ENCODE data around the gene COL24A1. TPM values are rescaled to one million over a fixed set of nuclear protein-coding genes. Genes with fewer than 3 reads are reported as not detected.

The COL24A1 gene
- total RNA-seq, 1 experiment from 2014 or later, result 0.35 TPM

- WGBS (ENCODE audit: extremely low coverage, insufficient read length, low lambda C conversion rate), result no CpG with 5 or more reads among the region's 1 CpG
- no peak overlapping the region for H3K4me2 ChIP-seq (ENCODE audit: insufficient read depth, insufficient read length, low read length)
- no peak overlapping the region for H3K9ac ChIP-seq (ENCODE audit: extremely low read depth, insufficient read length, low read length)
- no peak overlapping the region for H2BK15ac ChIP-seq (ENCODE audit: low read depth, low read length)
- H2BK20ac ChIP-seq (ENCODE audit: low read depth, low read length, poor library complexity, severe bottlenecking), result no peak overlapping the region
- no peak overlapping the region for H3K4ac ChIP-seq (ENCODE audit: low read depth, low read length)
- H3K56ac ChIP-seq (ENCODE audit: insufficient read length, low read depth, low read length), result no peak overlapping the region
- H3K79me2 ChIP-seq (ENCODE audit: insufficient read depth, low read length), result no peaks in the 10 kb centered on the region
- no peaks in the 10 kb centered on the region for H3K36me3 Mint-ChIP-seq (ENCODE audit: insufficient read depth in 1 of 3, low read depth in 3 of 3)
- no peak overlapping the region for H3K4me3 Mint-ChIP-seq
- H3K9me3 Mint-ChIP-seq, result no peaks in the 10 kb centered on the region
- H3K18ac ChIP-seq (ENCODE audit: insufficient read length, low read depth, low read length), result no peak overlapping the region
- H3K27ac Mint-ChIP-seq, result no peak overlapping the region
- no peak overlapping the region for H2BK12ac ChIP-seq (ENCODE audit: insufficient read length, low read depth, low read length)
- H2BK5ac ChIP-seq (ENCODE audit: insufficient read length, low read length), result no peak overlapping the region
- no peak overlapping the region for H4K8ac ChIP-seq (replicated peaks; ENCODE audit: insufficient read length, low read depth, low read length)
- H2BK120ac ChIP-seq (ENCODE audit: low read depth, low read length, poor library complexity, severe bottlenecking), result no peak overlapping the region
- no peaks in the 10 kb centered on the region for H3K27me3 Mint-ChIP-seq (ENCODE audit: low read depth)
- no peaks in the 10 kb centered on the region for H3K9me3 ChIP-seq (ENCODE audit: control insufficient read depth, low read depth, low read length)
- no peaks in the 10 kb centered on the region for H3K23me2 ChIP-seq (ENCODE audit: insufficient read length, low read depth, low read length, poor library complexity, severe bottlenecking)
- no peaks in the 10 kb centered on the region for H4K20me1 ChIP-seq (ENCODE audit: control insufficient read depth, insufficient read depth, insufficient read length)
- DNase-seq, result no peak
- TF ChIP-seq CTCF (conservative IDR thresholded peaks at IDR 0.05), result no peak
- H2AK5ac ChIP-seq (ENCODE audit: insufficient read length, low read length), result no peak overlapping the region
- no peaks in the 10 kb centered on the region for H3K27me3 ChIP-seq (ENCODE audit: insufficient read depth, low read length)
- H3K4me1 Mint-ChIP-seq, result no peaks in the 10 kb centered on the region
- H3T11ph ChIP-seq (ENCODE audit: low read length), result no peak overlapping the region
- no peak overlapping the region for H3K23ac ChIP-seq (ENCODE audit: insufficient read length, low read depth, low read length)
- H3K79me1 ChIP-seq (ENCODE audit: insufficient read depth, low read depth, low read length, poor library complexity, severe bottlenecking), result no peaks in the 10 kb centered on the region
- no peak overlapping the region for H4K5ac ChIP-seq (ENCODE audit: insufficient read length, low read depth, low read length)
- no peak overlapping the region for H3K14ac ChIP-seq (ENCODE audit: insufficient read depth, low read length)
- no peak overlapping the region for H3K27ac ChIP-seq (ENCODE audit: insufficient read length, low read depth, low read length)
- no peaks in the 10 kb centered on the region for H3K4me1 ChIP-seq (ENCODE audit: insufficient read depth, low read length)
- no peak overlapping the region for H2AFZ ChIP-seq (ENCODE audit: low read length)
- H4K91ac ChIP-seq (ENCODE audit: insufficient read length, low read depth, low read length), result no peak overlapping the region
Observed at GRCh38 chr1:85936057-85936456, 220.5 kb downstream of the COL24A1 start.
